Mucosa of descending colon (tissue), 3 donors: Measurements from ENCODE around the gene KLHL42. TPM values are rescaled to one million over a fixed set of nuclear protein-coding genes. Genes with fewer than 3 reads are reported as not detected.
"Not testable (repeated sequence)": the region's sequence is repeated elsewhere in the genome, so short reads cannot be mapped to it uniquely, and the experiment has no call there.

Source experiments
- ATAC-seq: fragments of 200-7000 bp; cut with Tn5 transposase; one replicate; pipeline ENCODE4 v1.9.1; 2020; ENCODE audit warnings: mild to moderate bottlenecking, moderate library complexity
- DNase-seq, 3 donors: peaks; one replicate each; pipeline ENCODE4 v3.0.0-alpha.2; 2020
- H3K36me3 ChIP-seq: fragments of 200-600 bp; one replicate; pipeline ENCODE4 v1.8.0; 2021; ENCODE audit warnings: low read depth, mild to moderate bottlenecking
- H3K4me1 ChIP-seq: fragments of 200-600 bp; one replicate; pipeline ENCODE4 v1.8.0; 2021; ENCODE audit warnings: low read depth, mild to moderate bottlenecking
- H3K4me3 ChIP-seq: fragments of 200-600 bp; one replicate; pipeline ENCODE4 v1.8.0; 2021; ENCODE audit warnings: mild to moderate bottlenecking
- H3K9me3 ChIP-seq: fragments of 200-600 bp; one replicate; pipeline ENCODE4 v1.8.0; 2021; ENCODE audit warnings: mild to moderate bottlenecking
- CTCF ChIP-seq: fragments of 200-600 bp; IDR thresholded peaks from one replicate; pipeline ENCODE4 v1.8.0; 2022; ENCODE audit warnings: antibody characterized with exemption, mild to moderate bottlenecking
- intact Hi-C, 2 donors: fragments of 100-400 bp; cut with DNase I in 1 of 2; cut with micrococcal nuclease in 1 of 2; formaldehyde crosslinking; loops; one replicate each; pipeline versions ENCODE4 v1.11.0 to v1.11.1; 2022; cut with DNase I, micrococcal nuclease
- total RNA-seq, 3 donors: library from RNA; stranded (reverse); fragmentation: NEBNext Ultra II Directional in 2 of 3; extraction: Animal tissue kit (Norgen Biotek cat#: 25700) in 2 of 3; gene quantifications; one replicate each; pipeline versions ENCODE4 v1.2.1 to v1.2.4, GENCODE V29; 2021 to 2023
- donor health status: DM: no; HTN: no; CAD: no; lungs with moderate emphysema.
- donor health status: DM: no; HTN: no; CAD: no.
- donor health status: DM: no; HTN: yes; CAD: no.

Gene KLHL42
- total RNA-seq, 3 donors from 2014 or later: 14.4 to 48.6 (median 24.0) TPM

- Histone ChIP-seq H3K4me1 (no peaks in the 10 kb centered on the region), H3K9me3 (no peaks in the 10 kb centered on the region), H3K4me3 (no peak overlapping the region), H3K36me3 (no peaks in the 10 kb centered on the region)
- no peak for DNase-seq
- no peak for TF ChIP-seq CTCF
- intact Hi-C loops: no loop called here
- ATAC-seq: no peak
These were observed 36.4 kb upstream of the KLHL42 start for GRCh38 chr12:27743601-27744000.

DNA sequence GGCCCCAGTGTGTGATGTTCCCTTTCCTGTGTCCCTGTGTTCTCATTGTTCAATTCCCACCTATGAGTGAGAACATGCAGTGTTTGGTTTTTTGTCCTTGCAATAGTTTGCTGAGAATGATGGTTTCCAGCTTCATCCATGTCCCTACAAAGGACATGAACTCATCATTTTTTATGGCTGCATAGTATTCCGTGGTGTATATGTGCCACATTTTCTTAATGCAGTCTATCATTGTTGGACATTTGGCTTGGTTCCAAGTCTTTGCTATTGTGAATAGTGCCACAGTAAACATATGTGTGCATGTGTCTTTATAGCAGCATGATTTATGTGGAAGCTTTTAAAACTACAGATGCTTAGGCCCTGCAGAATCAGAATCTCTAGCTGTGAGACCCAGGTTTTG is 34.3 kb upstream of the KLHL42 start:
- not testable (repeated sequence) for DNase-seq, ATAC-seq

GRCh38 chr12:27747111-27747820 is 32.8 kb upstream of the KLHL42 start:
- intact Hi-C loops: no loop called here
- no peak for TF ChIP-seq CTCF
- ATAC-seq (peak; percentile 76), DNase-seq (no peak)
- Histone ChIP-seq H3K4me1 (peaks cover 5% of the 10 kb centered on the region), H3K4me3 (no peak overlapping the region), H3K36me3 (no peaks in the 10 kb centered on the region), H3K9me3 (no peaks in the 10 kb centered on the region)

More for the DNA sequence above, 34.3 kb upstream of the KLHL42 start:
- H3K4me1 ChIP-seq, H3K36me3 ChIP-seq, H3K9me3 ChIP-seq, intact Hi-C loops, H3K4me3 ChIP-seq: not testable (repeated sequence)

- ATAC-seq (peak; percentile 89), DNase-seq (peak; percentile 78 to 86 (median 85))
- TF ChIP-seq CTCF: no peak
- H3K4me1 ChIP-seq: peaks cover 19% of the 10 kb centered on the region
- no peaks in the 10 kb centered on the region for H3K36me3 ChIP-seq
- H3K4me3 ChIP-seq: no peak overlapping the region
- intact Hi-C loops: no loop called here
- H3K9me3 ChIP-seq: no peaks in the 10 kb centered on the region
These were observed 28.5 kb upstream of the KLHL42 start for GRCh38 chr12:27751386-27752047.

DNA sequence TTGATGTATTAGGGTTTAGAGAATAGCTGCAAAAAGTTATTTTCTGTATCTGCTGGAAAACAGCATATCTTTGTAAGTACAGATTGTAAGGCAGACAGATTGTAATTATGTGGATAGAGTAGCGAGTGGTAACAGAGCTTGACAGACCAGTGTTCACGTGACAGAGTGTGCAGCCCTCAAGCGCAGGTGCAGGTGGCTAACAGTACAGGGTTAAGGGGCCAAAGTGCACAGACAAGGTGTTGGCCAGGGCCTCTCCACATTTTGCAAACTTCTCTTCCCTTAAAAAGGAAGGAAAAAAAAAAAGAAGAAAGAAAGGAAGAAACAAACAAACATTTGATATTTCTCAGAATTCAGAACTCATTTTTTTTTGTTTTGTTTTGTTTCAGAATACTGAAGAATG is 25.2 kb upstream of the KLHL42 start:
- DNase-seq (peak in 2 of 3 donors; percentile 51 to 61), ATAC-seq (peak; percentile 85)

More for the DNA sequence above, 25.2 kb upstream of the KLHL42 start:
- H3K9me3 ChIP-seq: no peaks in the 10 kb centered on the region
- H3K4me1 ChIP-seq: peaks cover 19% of the 10 kb centered on the region
- intact Hi-C loops: no loop called here
- H3K36me3 ChIP-seq: no peaks in the 10 kb centered on the region
- TF ChIP-seq CTCF: no peak
- H3K4me3 ChIP-seq: no peak overlapping the region
